H1 (cell line): Measurements from ENCODE around the gene TOB2. TPM values are rescaled to one million over a fixed set of nuclear protein-coding genes. Genes with fewer than 3 reads are reported as not detected.
A peak's percentile ranks its signal among the peaks of the same experiment; 100 is the strongest.

Source experiments
- CTCF ChIA-PET: fragments of 300-600 bp; sonication (Branson Sonifier 250); formaldehyde crosslinking; loops from one replicate; lab custom pipeline; 2021; ENCODE audit not compliant: partially characterized antibody; lab: Charles Lee
- POLR2A ChIA-PET: fragments of 300-600 bp; sonication (Branson Sonifier 250); formaldehyde crosslinking; loops from one replicate; lab custom pipeline; 2021; ENCODE audit warnings: inconsistent platforms; ENCODE audit not compliant: partially characterized antibody; lab: Charles Lee
- DNase-seq, 2 experiments: peaks; one replicate each; pipeline versions ENCODE4 v3.0.0 to v3.0.0-alpha.2; 2010 to 2022; ENCODE audit warnings: low spot score in 2 of 2, low read depth in 1 of 2, mixed read lengths in 1 of 2
- FAIRE-seq: peaks from 2 replicates; lab custom pipeline; 2011; peaks lifted over from hg19 to GRCh38; lab: Jason Lieb, UNC
- H2AFZ ChIP-seq: 2 replicates; pipeline ENCODE4 v1.8.1; 2012; ENCODE audit warnings: low read length, inconsistent platforms
- H2AK5ac ChIP-seq: 2 replicates; pipeline ENCODE4 v1.6.1; 2013; ENCODE audit warnings: low read depth, low read length
- H2BK120ac ChIP-seq: replicated peaks from 2 replicates; pipeline ENCODE3; 2013; ENCODE audit warnings: low read depth, low read length, inconsistent platforms
- H2BK12ac ChIP-seq: 2 replicates; pipeline ENCODE4 v1.6.1; 2013; ENCODE audit warnings: low read depth, low read length
- H2BK15ac ChIP-seq: 2 replicates; pipeline ENCODE4 v1.6.1; 2013; ENCODE audit warnings: low read length
- H2BK20ac ChIP-seq: 2 replicates; pipeline ENCODE4 v1.6.1; 2013; ENCODE audit warnings: low read length
- H2BK5ac ChIP-seq: 2 replicates; pipeline ENCODE4 v1.6.1; 2013; ENCODE audit warnings: low read depth, low read length
- H3K14ac ChIP-seq: 2 replicates; pipeline ENCODE4 v1.6.1; 2013; ENCODE audit warnings: inconsistent platforms; ENCODE audit not compliant: insufficient read length
- H3K18ac ChIP-seq: 2 replicates; pipeline ENCODE4 v1.6.1; 2013; ENCODE audit warnings: low read length; ENCODE audit errors: extremely low read depth
- H3K23ac ChIP-seq: 2 replicates; pipeline ENCODE4 v1.6.1; 2013; ENCODE audit warnings: inconsistent platforms; ENCODE audit not compliant: insufficient read length
- H3K23me2 ChIP-seq: 2 replicates; pipeline ENCODE4 v1.6.1; 2013; ENCODE audit warnings: low read depth, low read length
- H3K27ac ChIP-seq: 2 replicates; pipeline ENCODE4 v1.6.1; 2011; ENCODE audit warnings: low read depth, low read length, inconsistent platforms
- H3K27me3 ChIP-seq, 4 experiments: replicated peaks in 1 of 4; 1 replicate in 1 of 4; 2 replicates in 3 of 4; pipeline versions ENCODE4 v1.6.1 to v1.8.1; 2011 to 2013; ENCODE audit warnings: low read length in 3 of 4, mild to moderate bottlenecking in 3 of 4, inconsistent platforms in 2 of 4, mixed read lengths in 2 of 4, moderate library complexity in 1 of 4; ENCODE audit not compliant: control insufficient read depth in 3 of 4, insufficient read depth in 3 of 4; ENCODE audit errors: extremely low read depth in 1 of 4
- H3K36me3 ChIP-seq, 4 experiments: 2 replicates each; pipeline versions ENCODE4 v1.6.1 to v1.8.1; 2011 to 2013; ENCODE audit warnings: mild to moderate bottlenecking in 4 of 4, low read length in 3 of 4, moderate library complexity in 2 of 4, control low read depth in 1 of 4, inconsistent platforms in 1 of 4; ENCODE audit not compliant: insufficient read depth in 4 of 4, control insufficient read depth in 2 of 4
- H3K4ac ChIP-seq: replicated peaks from 2 replicates; pipeline ENCODE3; 2013; ENCODE audit warnings: low read length, low read depth, mixed read lengths, inconsistent platforms; ENCODE audit not compliant: insufficient read length
- H3K4me1 ChIP-seq, 4 experiments: replicated peaks in 1 of 4; 1 replicate in 1 of 4; 2 replicates in 3 of 4; pipeline versions ENCODE4 v1.6.1 to v1.8.1; 2011 to 2013; ENCODE audit warnings: low read length in 3 of 4, inconsistent platforms in 2 of 4, mixed read lengths in 1 of 4; ENCODE audit not compliant: insufficient read depth in 4 of 4, control insufficient read depth in 3 of 4
- H3K4me2 ChIP-seq, 2 experiments: 2 replicates each; pipeline versions ENCODE4 v1.6.1 to v1.8.1; 2011 to 2013; ENCODE audit warnings: low read depth in 2 of 2, low read length in 2 of 2, control low read depth in 1 of 2, inconsistent platforms in 1 of 2, mild to moderate bottlenecking in 1 of 2; ENCODE audit not compliant: insufficient read depth in 1 of 2
- H3K4me3 ChIP-seq, 4 experiments: fragments of 200-600, 300-600 bp in 1 of 4; sonication (generic), shearing (Covaris generic), sonication (Bioruptor Twin) in 1 of 4; 2 replicates each; pipeline versions ENCODE4 v1.5.1 to v1.8.1; 2011 to 2016; ENCODE audit warnings: low read length in 4 of 4, low read depth in 3 of 4, control low read depth in 2 of 4, inconsistent platforms in 2 of 4, mild to moderate bottlenecking in 2 of 4, mixed read lengths in 1 of 4, moderate library complexity in 1 of 4; ENCODE audit not compliant: insufficient read depth in 2 of 4; ENCODE audit errors: extremely low read depth in 1 of 4
- H3K56ac ChIP-seq: replicated peaks from 2 replicates; pipeline ENCODE3; 2013; ENCODE audit warnings: low read depth, mild to moderate bottlenecking, mixed read lengths, low read length, inconsistent platforms; ENCODE audit not compliant: insufficient read length
- H3K79me1 ChIP-seq: 2 replicates; pipeline ENCODE4 v1.6.1; 2013; ENCODE audit warnings: low read depth, low read length, control low read depth
- H3K79me2 ChIP-seq, 2 experiments: 2 replicates each; pipeline versions ENCODE4 v1.6.1 to v1.8.1; 2012 to 2013; ENCODE audit warnings: low read length in 2 of 2, mild to moderate bottlenecking in 2 of 2, inconsistent platforms in 1 of 2; ENCODE audit not compliant: insufficient read depth in 2 of 2, control insufficient read depth in 1 of 2
- H3K9ac ChIP-seq, 4 experiments: replicated peaks in 1 of 4; 1 replicate in 1 of 4; 2 replicates in 3 of 4; pipeline versions ENCODE4 v1.6.1 to v1.8.1; 2011 to 2013; ENCODE audit warnings: low read depth in 3 of 4, low read length in 3 of 4, control low read depth in 2 of 4, mild to moderate bottlenecking in 2 of 4, moderate library complexity in 2 of 4, inconsistent platforms in 1 of 4; ENCODE audit errors: extremely low read depth in 1 of 4
- H3K9me3 ChIP-seq, 2 experiments: 2 replicates each; pipeline versions ENCODE4 v1.6.1 to v1.8.1; 2012 to 2013; ENCODE audit warnings: mild to moderate bottlenecking in 2 of 2, moderate library complexity in 2 of 2, control low read depth in 1 of 2, inconsistent platforms in 1 of 2, low read depth in 1 of 2, low read length in 1 of 2, mixed read lengths in 1 of 2; ENCODE audit not compliant: insufficient read depth in 2 of 2
- H4K20me1 ChIP-seq, 2 experiments: replicated peaks in 1 of 2; 2 replicates each; pipeline versions ENCODE3 to v1.8.1; 2011 to 2013; ENCODE audit warnings: inconsistent platforms in 2 of 2, low read length in 2 of 2, mild to moderate bottlenecking in 1 of 2; ENCODE audit not compliant: insufficient read depth in 2 of 2, control insufficient read depth in 1 of 2
- H4K5ac ChIP-seq: 2 replicates; pipeline ENCODE4 v1.6.1; 2013; ENCODE audit warnings: low read length, low read depth, mixed read lengths, inconsistent platforms; ENCODE audit not compliant: insufficient read length
- H4K8ac ChIP-seq: 2 replicates; pipeline ENCODE4 v1.8.0; 2013; ENCODE audit warnings: mild to moderate bottlenecking, moderate library complexity, low read length, inconsistent platforms; ENCODE audit not compliant: insufficient read depth; ENCODE audit errors: extremely low read depth
- H4K91ac ChIP-seq: replicated peaks from 2 replicates; pipeline ENCODE3; 2013; ENCODE audit warnings: low read length, mixed read lengths, inconsistent platforms; ENCODE audit not compliant: insufficient read length
- ASH2L ChIP-seq: fragments of 200-600, 300-600 bp; sonication (generic); IDR thresholded peaks from one replicate; pipeline ENCODE4 v1.7.1; 2017; ENCODE audit warnings: low read length
- BCL11A ChIP-seq, 2 experiments: IDR thresholded peaks; one replicate each; pipeline ENCODE4 v1.6.1; 2011; ENCODE audit warnings: low read depth in 2 of 2, low read length in 2 of 2, mild to moderate bottlenecking in 2 of 2
- BRCA1 ChIP-seq: IDR thresholded peaks from 2 replicates; pipeline ENCODE4 v1.6.1; 2012; ENCODE audit warnings: low read depth, low read length, improper control_type of control experiment
- CEBPB ChIP-seq: IDR thresholded peaks from 2 replicates; pipeline ENCODE4 v1.6.1; 2012; ENCODE audit warnings: low read depth, low read length
- HDAC6 ChIP-seq: IDR thresholded peaks from one replicate; pipeline ENCODE4 v1.7.1; 2012; ENCODE audit warnings: low read depth, mild to moderate bottlenecking, inconsistent platforms, low read length, moderate library complexity
- JUND ChIP-seq: IDR thresholded peaks from 2 replicates; pipeline ENCODE4 v1.6.1; 2011; ENCODE audit warnings: mild to moderate bottlenecking, improper control_type of control experiment, low read length
- POU5F1 ChIP-seq: IDR thresholded peaks from 2 replicates; pipeline ENCODE4 v1.6.1; 2011; ENCODE audit warnings: low read depth, mild to moderate bottlenecking, low read length, moderate library complexity
- SP1 ChIP-seq: IDR thresholded peaks from 2 replicates; pipeline ENCODE4 v1.6.1; 2011; ENCODE audit warnings: low read depth, low read length
- SP2 ChIP-seq: IDR thresholded peaks from 2 replicates; pipeline ENCODE4 v1.6.1; 2012; ENCODE audit warnings: mild to moderate bottlenecking, low read length, inconsistent platforms
- SRF ChIP-seq: IDR thresholded peaks from 2 replicates; pipeline ENCODE4 v1.6.1; 2011; ENCODE audit warnings: mild to moderate bottlenecking, low read depth, low read length, moderate library complexity
- TAF1 ChIP-seq: IDR thresholded peaks from 2 replicates; pipeline ENCODE4 v1.6.1; 2011; ENCODE audit warnings: mild to moderate bottlenecking, low read depth, low read length
- WGBS, 2 experiments: shearing (Covaris generic) in 1 of 2; methylation state at CpG; one replicate each; pipeline versions ENCODE4 v1.1.6 to v1.1.7; 2013 to 2015; ENCODE audit warnings: low lambda C conversion rate in 2 of 2, mixed read lengths in 2 of 2, inconsistent platforms in 1 of 2, low coverage in 1 of 2, missing lambda C conversion rate in 1 of 2; ENCODE audit not compliant: insufficient replicate concordance in 2 of 2, insufficient coverage in 1 of 2, insufficient read length in 1 of 2; ENCODE audit errors: extremely low coverage in 1 of 2, missing lambda C conversion rate in 1 of 2; 5-methylcytosine and 5-hydroxymethylcytosine counted together
- polyA plus RNA-seq, 7 experiments: library from polyadenylated mRNA; depleted of rRNA in 3 of 7; stranded (reverse) in 5 of 7; unstranded in 2 of 7; fragments of >200 nt in 5 of 7; fragments of 200-250 nt in 2 of 7; gene quantifications; 1 replicate in 5 of 7; 2 replicates in 1 of 7; 4 replicates in 1 of 7; pipeline versions ENCODE4 v1.2.1 to v1.2.3, GENCODE V29; 2011 to 2013; ENCODE audit warnings: missing spikeins in 2 of 7, mixed read lengths in 2 of 7
- total RNA-seq: library from RNA; stranded (reverse); fragmentation: NEBNext Ultra II Directional; extraction: Animal tissue kit (Norgen Biotek cat#: 25700); gene quantifications from 2 replicates; pipeline ENCODE4 v1.2.1, GENCODE V29; 2021

Gene TOB2
- total and polyA plus RNA-seq, 2 of the 8 experiments (the other 6 are each of a cell fraction or from before 2014, with no cell fraction given): 27.0 to 54.1 TPM

DNA sequence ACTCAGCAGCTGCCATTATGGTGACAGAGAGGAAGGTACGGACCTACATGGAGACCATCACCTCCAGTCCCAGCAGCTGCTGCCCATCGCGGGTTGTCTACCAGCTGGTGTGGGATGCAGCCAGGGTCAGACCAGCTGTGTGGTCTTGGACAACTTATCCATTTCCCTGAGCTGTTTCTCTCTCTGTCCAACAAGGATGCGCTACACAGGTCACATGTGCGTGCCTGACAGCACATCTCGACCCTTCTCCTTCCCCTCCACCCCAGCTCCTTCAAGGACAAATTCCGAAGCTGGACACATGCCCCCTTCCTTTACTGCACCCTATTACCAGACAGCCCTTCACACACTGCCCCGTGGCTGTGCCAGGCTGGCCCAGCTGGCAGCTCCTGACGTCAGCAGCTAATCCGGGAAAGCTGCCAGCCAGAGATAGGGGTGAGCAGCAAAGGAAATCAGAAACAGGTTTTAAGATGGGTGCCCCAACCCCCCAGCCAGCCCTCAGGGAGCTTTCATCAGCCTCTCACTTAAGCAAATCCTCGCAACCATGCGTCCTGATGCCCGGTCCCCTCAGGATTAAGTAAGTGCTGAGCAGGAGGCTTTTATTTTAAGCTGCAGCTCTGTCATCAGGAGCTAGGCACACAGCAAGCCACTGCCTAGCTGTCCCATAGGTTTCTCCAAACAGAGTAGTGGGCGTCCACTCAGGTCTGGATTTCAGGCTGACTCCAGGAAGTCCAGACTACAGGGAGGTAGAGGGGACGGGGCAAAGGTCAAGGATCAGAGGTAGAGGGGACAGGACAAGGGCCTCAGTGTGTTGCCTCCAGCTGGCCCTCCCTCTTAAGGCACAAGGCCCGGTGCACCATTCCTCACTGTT, 44.6 kb downstream of the TOB2 start:
- Histone ChIP-seq H3K4me2 (no peak overlapping the region), H3K27ac (no peak overlapping the region), H3K27me3 (no peaks in the 10 kb centered on the region), H2AFZ (no peak overlapping the region), H2BK5ac (no peak overlapping the region), H2BK120ac (no peak overlapping the region), H3K23me2 (no peaks in the 10 kb centered on the region), H3K9me3 (no peaks in the 10 kb centered on the region), H3K9ac (no peak overlapping the region), H4K20me1 (no peaks in the 10 kb centered on the region), H4K91ac (no peak overlapping the region), H3K36me3 (no peaks in the 10 kb centered on the region; a peak in 2 of 8 replicates), H3K23ac (no peak overlapping the region), H3K79me1 (no peaks in the 10 kb centered on the region), H3K4ac (no peak overlapping the region), H3K56ac (no peak overlapping the region), H3K4me1 (peaks cover 0 to 3% (median 0%) of the 10 kb centered on the region in 4 experiments; a peak in 1 of 7 replicates), H3K79me2 (no peaks in the 10 kb centered on the region), H2AK5ac (0 out of 2 replicates have a peak overlapping the region, but pooled peaks have one; percentile 39), H3K18ac (no peak overlapping the region), H3K4me3 (no peak overlapping the region), H2BK15ac (no peak overlapping the region), H2BK20ac (no peak overlapping the region), H4K8ac (no peak overlapping the region; the same call in 1 of the 2 replicates), H2BK12ac (no peak overlapping the region), H4K5ac (no peak overlapping the region), H3K14ac (no peak overlapping the region)
- 85% methylated on average over 16 of the region's 16 CpGs; no CpG with 5 or more reads in 1 of the 2 experiments for WGBS, 2 experiments
- POLR2A ChIA-PET: interaction anchor here (0.6 to 9.8 kb wide), 16 partner anchors 9 to 133 kb away, joined by 3 to 106 read pairs (median 4); partner anchors contain the start of genes ACO2, PHF5A, TEF and TOB2
- DNase-seq: no peak
- TF ChIP-seq BCL11A (IDR thresholded peaks at IDR 0.05; ENCODE audit: low read depth in 2 of 2, low read length in 2 of 2) (no peak), ASH2L (no peak), SRF (no peak), CEBPB (no peak), SP1 (no peak), POU5F1 (no peak), BRCA1 (no peak), SP2 (no peak), HDAC6 (no peak), JUND (no peak), TAF1 (no peak)
- CTCF ChIA-PET: interaction anchor here (0.7 to 15.8 kb wide), 26 partner anchors 8 to 195 kb away, joined by 3 to 269 read pairs (median 8); partner anchors contain the start of genes ACO2, PHF5A and TOB2
- FAIRE-seq: no peak
